SW480 (cell line): ENCODE results near the gene CNTN5.

Source experiments
- DNase-seq: peaks from one replicate; pipeline ENCODE4 v3.0.0-alpha.2; 2016; ENCODE audit warnings: low spot score

The CNTN5 gene

GRCh38 chr11:99383648-99384245 is 363.0 kb downstream of the CNTN5 start:
- DNase-seq: no peak

- DNase-seq: no peak
Observed at GRCh38 chr11:99391245-99391644, 370.5 kb downstream of the CNTN5 start.

- DNase-seq: no peak
Observed at GRCh38 chr11:99406345-99406744, 385.6 kb downstream of the CNTN5 start.

- DNase-seq: no peak
Observed at GRCh38 chr11:99410636-99411035, 389.9 kb downstream of the CNTN5 start.

GRCh38 chr11:99418927-99419720 is 398.4 kb downstream of the CNTN5 start:
- DNase-seq: no peak

GRCh38 chr11:99419991-99420390 is 399.2 kb downstream of the CNTN5 start:
- no peak for DNase-seq

- DNase-seq: peak; percentile 50
Observed at GRCh38 chr11:99422581-99423427, 402.1 kb downstream of the CNTN5 start.

- DNase-seq: no peak
Observed at GRCh38 chr11:99423428-99423983, 402.8 kb downstream of the CNTN5 start.

GRCh38 chr11:99424313-99425084 is 403.8 kb downstream of the CNTN5 start:
- no peak for DNase-seq

- DNase-seq: no peak
Observed at GRCh38 chr11:99425596-99425995, 404.8 kb downstream of the CNTN5 start.

GRCh38 chr11:99432677-99433076 is 411.9 kb downstream of the CNTN5 start:
- DNase-seq: no peak

- DNase-seq: no peak
Observed at GRCh38 chr11:99443276-99443675, 422.5 kb downstream of the CNTN5 start.

- DNase-seq: no peak
Observed at GRCh38 chr11:99446400-99446799, 425.7 kb downstream of the CNTN5 start.

- DNase-seq: no peak
Observed at GRCh38 chr11:99449345-99449744, 428.6 kb downstream of the CNTN5 start.

GRCh38 chr11:99452075-99452474 is 431.3 kb downstream of the CNTN5 start:
- no peak for DNase-seq

- DNase-seq: no peak
Observed at GRCh38 chr11:99461913-99462312, 441.2 kb downstream of the CNTN5 start.

GRCh38 chr11:99464985-99465384 is 444.2 kb downstream of the CNTN5 start:
- no peak for DNase-seq

- DNase-seq: no peak
Observed at GRCh38 chr11:99489581-99489980, 468.8 kb downstream of the CNTN5 start.

GRCh38 chr11:99494065-99494464 is 473.3 kb downstream of the CNTN5 start:
- DNase-seq: no peak

- no peak for DNase-seq
Observed at GRCh38 chr11:99501655-99502054, 480.9 kb downstream of the CNTN5 start.

- no peak for DNase-seq
Observed at GRCh38 chr11:99505316-99505715, 484.6 kb downstream of the CNTN5 start.

GRCh38 chr11:99505831-99506230 is 485.1 kb downstream of the CNTN5 start:
- DNase-seq: no peak
